ENCODE measurements around the gene RAB3B. TPM values are rescaled to one million over a fixed set of nuclear protein-coding genes. Genes with fewer than 3 reads are reported as not detected.

Gene RAB3B
- total and polyA plus RNA-seq, 9 of the 15 experiments (the other 6 are each of a cell fraction or from before 2014, with no cell fraction given), result 0.07 to 0.47 (median 0.27) TPM

DNA sequence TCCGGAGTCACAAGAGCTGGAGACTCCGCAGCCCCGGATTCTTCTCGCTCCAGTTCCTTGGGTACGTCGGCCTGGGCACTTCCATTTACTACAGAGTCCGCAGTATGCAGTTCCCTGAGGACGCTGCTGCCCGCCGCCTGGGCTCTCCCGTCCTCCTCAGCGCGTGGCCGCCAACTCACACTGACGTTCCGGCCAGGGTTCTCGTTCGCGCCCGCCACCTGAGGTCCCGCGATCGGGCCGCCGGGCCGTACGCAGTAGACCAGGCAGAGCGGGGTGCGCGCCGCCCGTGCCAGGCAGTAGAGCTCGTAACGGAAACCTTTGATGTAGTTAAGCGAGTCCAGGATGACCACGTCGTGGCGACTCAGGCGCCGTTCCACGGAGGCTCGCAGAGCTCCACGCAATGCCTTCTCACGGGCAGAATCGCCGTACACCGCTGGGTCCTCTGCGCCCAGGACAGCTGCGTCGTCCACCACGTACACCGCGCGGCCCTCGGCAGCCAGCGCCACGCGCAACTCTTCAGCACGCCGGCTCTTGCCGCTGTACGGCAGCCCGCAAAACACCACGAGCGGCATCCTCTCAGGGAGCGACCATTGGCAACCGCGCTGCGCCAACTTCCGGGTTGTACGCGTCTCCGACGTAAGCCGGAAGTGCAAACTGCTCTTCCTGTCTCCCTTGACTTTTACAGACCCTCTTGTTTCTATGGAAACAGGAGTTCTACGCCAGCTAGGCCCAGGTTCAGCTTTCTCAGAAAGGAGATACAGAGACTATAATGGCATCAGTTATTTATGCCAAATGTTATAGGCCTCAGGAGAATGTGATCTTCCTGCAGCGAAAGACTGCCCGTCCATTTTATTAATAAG lies 42.9 kb upstream of the RAB3B start, which contains the start of gene KTI12 (continued):
- peak; percentile 54 for TF ChIP-seq MGA (IDR thresholded peaks at IDR 0.05)
- TF ChIP-seq L3MBTL2 (IDR thresholded peaks at IDR 0.05), result peak; percentile 74; the same call in 1 of the 2 replicates
- no peak for TF ChIP-seq ZFP30 (CRISPR knock-in tag; IDR thresholded peaks at IDR 0.05; ENCODE audit: borderline replicate concordance)
- TF ChIP-seq IRF2 (CRISPR knock-in tag; IDR thresholded peaks at IDR 0.05), result no peak
- 0 out of 2 replicates have a peak, but pooled peaks have one; percentile 29 for TF ChIP-seq ZHX1 (conservative IDR thresholded peaks at IDR 0.05; ENCODE audit: low read length)
- TF ChIP-seq BRD4 (IDR thresholded peaks at IDR 0.05), result peak; percentile 53
- 0 out of 2 replicates have a peak, but pooled peaks have one; percentile 37 for TF ChIP-seq ZNF766 (CRISPR knock-in tag; conservative IDR thresholded peaks at IDR 0.05)
- TF ChIP-seq ZBED1 (IDR thresholded peaks at IDR 0.05), result no peak
- TF ChIP-seq TRIM24 (IDR thresholded peaks at IDR 0.05), result 0 out of 4 replicates have a peak, but pooled peaks of 1 of the 2 experiments have one; percentile 47
- no peak for TF ChIP-seq ZNF507 (tag; conservative IDR thresholded peaks at IDR 0.05)
- peak; percentile 63; the same call in 1 of the 2 replicates for TF ChIP-seq TCF7L2 (IDR thresholded peaks at IDR 0.05; ENCODE audit: low read depth, low read length)
- TF ChIP-seq RFX5 (IDR thresholded peaks at IDR 0.05; ENCODE audit: low read depth, low read length), result no peak
- TF ChIP-seq RBM15 (IDR thresholded peaks at IDR 0.05; ENCODE audit: insufficient read depth, low read length), result no peak
